ENCODE results near the gene KRTAP4-5. TPM values are rescaled to one million over a fixed set of nuclear protein-coding genes. Genes with fewer than 3 reads are reported as not detected.

Gene KRTAP4-5
- total RNA-seq, 4 donors from 2014 or later, result not detected

- H3K4me3 ChIP-seq, result no peak overlapping the region
- no peak for DNase-seq
- no peak overlapping the region for H3K27ac ChIP-seq
- TF ChIP-seq EP300 (IDR thresholded peaks at IDR 0.05; ENCODE audit: low read depth) (no peak), POLR2AphosphoS5 (IDR thresholded peaks at IDR 0.05) (no peak), POLR2A (IDR thresholded peaks at IDR 0.05) (no peak), CTCF (IDR thresholded peaks at IDR 0.05) (no peak)
- H3K36me3 ChIP-seq, result no peaks in the 10 kb centered on the region
- in situ Hi-C loops (cut with MboI; ENCODE audit: low pct_ligation_motif_present in 1 of 4, low pct_unique_long_range_greater_than_20kb in 1 of 4, low sequenced_read_pairs in 3 of 4) (no loop called here), intact Hi-C loops (cut with DNase I; ENCODE audit: low total_unique reads) (no loop called here)
- H3K27me3 ChIP-seq, result peaks cover 19% of the 10 kb centered on the region
- WGBS, 2 donors (ENCODE audit: low coverage in 1 of 2), result 42 to 50% methylated on average over 1 of the region's 1 CpG
- H3K9me3 ChIP-seq, result no peaks in the 10 kb centered on the region
- peaks cover 0 to 13% (median 0%) of the 10 kb centered on the region in 4 donors for H3K4me1 ChIP-seq
Observed at GRCh38 chr17:41185001-41185400, 35.4 kb upstream of the KRTAP4-5 start.

GRCh38 chr17:41184480-41184961 lies 34.9 kb upstream of the KRTAP4-5 start, which contains the start of gene KRTAP4-1:
TSS of gene KRTAP4-1 (minus strand) at chr17:41184911. CDS start at chr17:41184854, 57 bp downstream.
- DNase-seq, result no peak
- Histone ChIP-seq H3K27me3 (peaks cover 19% of the 10 kb centered on the region), H3K36me3 (no peaks in the 10 kb centered on the region), H3K4me1 (peaks cover 0 to 13% (median 0%) of the 10 kb centered on the region in 4 donors), H3K4me3 (no peak within 1 kb of the TSS), H3K9me3 (no peaks in the 10 kb centered on the region), H3K27ac (no peak within 1 kb of the TSS)
- 0 to 67% methylated on average over 1 to 8 of the region's 9 CpGs for WGBS, 2 donors (ENCODE audit: low coverage in 1 of 2)
- intact Hi-C loops (cut with DNase I; ENCODE audit: low total_unique reads) (no loop called here), in situ Hi-C loops (cut with MboI; ENCODE audit: low pct_ligation_motif_present in 1 of 4, low pct_unique_long_range_greater_than_20kb in 1 of 4, low sequenced_read_pairs in 3 of 4) (no loop called here)
- TF ChIP-seq POLR2AphosphoS5 (IDR thresholded peaks at IDR 0.05), result no peak
- no peak for TF ChIP-seq EP300 (IDR thresholded peaks at IDR 0.05; ENCODE audit: low read depth)
- TF ChIP-seq CTCF (IDR thresholded peaks at IDR 0.05), result no peak
- TF ChIP-seq POLR2A (IDR thresholded peaks at IDR 0.05), result no peak

GRCh38 chr17:41178843-41179616 lies 29.4 kb upstream of the KRTAP4-5 start:
- no peaks in the 10 kb centered on the region for H3K9me3 ChIP-seq
- TF ChIP-seq EP300 (IDR thresholded peaks at IDR 0.05; ENCODE audit: low read depth) (no peak), CTCF (IDR thresholded peaks at IDR 0.05) (no peak), POLR2A (IDR thresholded peaks at IDR 0.05) (no peak), POLR2AphosphoS5 (IDR thresholded peaks at IDR 0.05) (no peak)
- no peak for DNase-seq
- peaks cover 18% of the 10 kb centered on the region for H3K27me3 ChIP-seq
- WGBS, 2 donors (ENCODE audit: low coverage in 1 of 2), result 79 to 100% methylated on average over 1 of the region's 1 CpG
- intact Hi-C loops (cut with DNase I; ENCODE audit: low total_unique reads), result no loop called here
- H3K27ac ChIP-seq, result no peak overlapping the region
- peaks cover 0 to 13% (median 0%) of the 10 kb centered on the region in 4 donors for H3K4me1 ChIP-seq
- in situ Hi-C loops (cut with MboI; ENCODE audit: low pct_ligation_motif_present in 1 of 4, low pct_unique_long_range_greater_than_20kb in 1 of 4, low sequenced_read_pairs in 3 of 4), result no loop called here
- H3K36me3 ChIP-seq, result no peaks in the 10 kb centered on the region
- H3K4me3 ChIP-seq, result no peak overlapping the region

DNA sequence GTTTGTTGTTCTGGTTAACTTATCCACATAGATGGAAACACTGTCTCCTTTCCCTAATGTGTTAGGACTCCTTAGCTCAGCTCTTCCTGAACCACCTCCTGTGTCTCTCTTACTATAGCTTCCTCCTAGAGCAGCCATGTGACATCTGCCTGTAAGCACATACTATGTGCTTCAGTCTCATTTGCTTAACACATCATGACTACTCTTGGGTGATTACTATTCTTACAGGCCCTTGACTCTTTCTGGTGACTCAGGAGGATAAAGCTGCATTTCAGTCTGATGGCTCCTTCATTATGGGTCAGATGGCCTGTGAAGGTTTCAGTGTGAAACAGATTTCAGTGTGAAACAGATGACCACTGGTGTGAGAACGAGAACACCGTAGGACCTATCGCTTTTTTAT lies 28.7 kb upstream of the KRTAP4-5 start:
- TF ChIP-seq EP300 (IDR thresholded peaks at IDR 0.05; ENCODE audit: low read depth) (no peak), CTCF (IDR thresholded peaks at IDR 0.05) (no peak), POLR2AphosphoS5 (IDR thresholded peaks at IDR 0.05) (no peak), POLR2A (IDR thresholded peaks at IDR 0.05) (no peak)
- Histone ChIP-seq H3K9me3 (no peaks in the 10 kb centered on the region), H3K4me3 (no peak overlapping the region), H3K27ac (no peak overlapping the region), H3K36me3 (no peaks in the 10 kb centered on the region), H3K27me3 (peaks cover 18% of the 10 kb centered on the region), H3K4me1 (peaks cover 0 to 12% (median 0%) of the 10 kb centered on the region in 4 donors)
- 90 to 93% methylated on average over 3 of the region's 3 CpGs for whole genome bisulfite sequencing, 2 donors (ENCODE audit: low coverage in 1 of 2)
- DNase-seq, result no peak
- intact Hi-C loops (cut with DNase I; ENCODE audit: low total_unique reads), result no loop called here
- in situ Hi-C loops (cut with MboI; ENCODE audit: low pct_ligation_motif_present in 1 of 4, low pct_unique_long_range_greater_than_20kb in 1 of 4, low sequenced_read_pairs in 3 of 4), result no loop called here
